ENCODE data around the gene TEX12. TPM values are rescaled to one million over a fixed set of nuclear protein-coding genes. Genes with fewer than 3 reads are reported as not detected.

Gene TEX12
- total and polyA plus RNA-seq, 2 of the 8 experiments (the other 6 are each of a cell fraction or from before 2014, with no cell fraction given) = not detected

DNA sequence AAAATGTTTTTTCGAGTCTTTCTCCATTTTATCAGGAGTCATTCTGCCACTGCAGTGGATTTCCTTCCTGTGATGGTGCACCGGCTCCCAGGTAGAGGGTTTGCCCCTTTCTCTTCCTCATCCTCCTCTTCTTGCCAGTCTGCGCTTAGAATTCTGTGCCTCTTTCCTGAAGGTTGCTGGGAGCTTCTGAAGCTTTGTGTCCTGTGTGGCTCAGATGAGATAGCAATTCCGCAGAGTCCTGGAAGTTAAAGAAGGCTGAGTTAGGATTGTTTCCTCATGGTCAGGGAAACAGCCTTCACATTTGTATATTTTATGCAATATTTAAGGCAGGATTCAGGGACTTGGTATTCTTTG is 8.4 kb downstream of the TEX12 start:
- Histone ChIP-seq H2BK12ac (ENCODE audit: low read depth, low read length) (no peak overlapping the region), H2BK15ac (ENCODE audit: low read length) (no peak overlapping the region), H2AK5ac (ENCODE audit: low read depth, low read length) (no peak overlapping the region), H4K5ac (ENCODE audit: insufficient read length, low read depth, low read length) (no peak overlapping the region), H3K18ac (ENCODE audit: extremely low read depth, low read length) (no peak overlapping the region), H3K79me2 (ENCODE audit: control insufficient read depth in 1 of 2, insufficient read depth in 2 of 2, low read length in 2 of 2) (no peaks in the 10 kb centered on the region), H3K23me2 (ENCODE audit: low read depth, low read length) (no peaks in the 10 kb centered on the region), H3K4ac (replicated peaks; ENCODE audit: insufficient read length, low read depth, low read length) (no peak overlapping the region), H3K4me1 (replicated peaks in 1 of 4; ENCODE audit: control insufficient read depth in 3 of 4, insufficient read depth in 4 of 4, low read length in 3 of 4) (peaks cover 0 to 3% (median 0%) of the 10 kb centered on the region in 4 experiments; a peak in 1 of 7 replicates), H2BK120ac (replicated peaks; ENCODE audit: low read depth, low read length) (no peak overlapping the region), H3K23ac (ENCODE audit: insufficient read length) (no peak overlapping the region), H3K4me2 (ENCODE audit: insufficient read depth in 1 of 2, low read depth in 2 of 2, low read length in 2 of 2) (peak overlapping the region in 1 of 2 experiments; percentile 61; a peak in 2 of 4 replicates), H3K14ac (ENCODE audit: insufficient read length) (no peak overlapping the region), H2BK5ac (ENCODE audit: low read depth, low read length) (no peak overlapping the region), H4K91ac (replicated peaks; ENCODE audit: insufficient read length, low read length) (no peak overlapping the region), H3K9ac (replicated peaks in 1 of 4; ENCODE audit: extremely low read depth in 1 of 4, low read depth in 3 of 4, low read length in 3 of 4) (no peak overlapping the region), H3K9me3 (ENCODE audit: insufficient read depth in 2 of 2, low read depth in 1 of 2, low read length in 1 of 2) (no peaks in the 10 kb centered on the region), H4K20me1 (replicated peaks in 1 of 2; ENCODE audit: control insufficient read depth in 1 of 2, insufficient read depth in 2 of 2, low read length in 2 of 2) (no peaks in the 10 kb centered on the region), H3K56ac (replicated peaks; ENCODE audit: insufficient read length, low read depth, low read length) (no peak overlapping the region), H3K4me3 (ENCODE audit: extremely low read depth in 1 of 4, insufficient read depth in 2 of 4, low read depth in 3 of 4, low read length in 4 of 4) (no peak overlapping the region), H2BK20ac (ENCODE audit: low read length) (no peak overlapping the region), H3K79me1 (ENCODE audit: low read depth, low read length) (no peaks in the 10 kb centered on the region), H4K8ac (ENCODE audit: extremely low read depth, insufficient read depth, low read length) (no peak overlapping the region), H3K27ac (ENCODE audit: low read depth, low read length) (no peak overlapping the region), H3K36me3 (ENCODE audit: control insufficient read depth in 2 of 4, insufficient read depth in 4 of 4, low read length in 3 of 4) (no peaks in the 10 kb centered on the region), H3K27me3 (replicated peaks in 1 of 4; ENCODE audit: control insufficient read depth in 3 of 4, extremely low read depth in 1 of 4, insufficient read depth in 3 of 4, low read length in 3 of 4) (no peaks in the 10 kb centered on the region), H2AFZ (ENCODE audit: low read length) (no peak overlapping the region)
- CTCF ChIA-PET (ENCODE audit: partially characterized antibody) = interaction anchor here (0.6 to 3.9 kb wide), 20 partner anchors 9 to 570 kb away, joined by 3 to 38 read pairs (median 4); partner anchors contain the start of genes IL18 and TEX12
- TF ChIP-seq HDAC6 (IDR thresholded peaks at IDR 0.05; ENCODE audit: low read depth, low read length) (no peak), SIX5 (IDR thresholded peaks at IDR 0.05; ENCODE audit: low read depth, low read length) (no peak)
- FAIRE-seq (no peak), DNase-seq (ENCODE audit: low read depth in 1 of 2, low spot score in 2 of 2) (no peak)
- WGBS, 2 experiments (ENCODE audit: extremely low coverage in 1 of 2, insufficient coverage in 1 of 2, insufficient read length in 1 of 2, insufficient replicate concordance in 2 of 2, low coverage in 1 of 2, low lambda C conversion rate in 2 of 2, missing lambda C conversion rate in 1 of 2) = 57% methylated on average over 4 of the region's 4 CpGs; no CpG with 5 or more reads in 1 of the 2 experiments
- POLR2A ChIA-PET (ENCODE audit: partially characterized antibody) = no interaction called here
